Neural crest cell (in vitro differentiated cells): ENCODE results near the gene SLC2A4RG. TPM values are rescaled to one million over a fixed set of nuclear protein-coding genes. Genes with fewer than 3 reads are reported as not detected.

ENCODE experiments used
- DNase-seq: peaks from one replicate; pipeline ENCODE4 v3.0.0; 2021; ENCODE audit warnings: low read depth, mixed read lengths, low spot score
- H3K27ac Mint-ChIP-seq: one replicate; pipeline ENCODE4 v1.8.0; 2021; ENCODE audit warnings: mild to moderate bottlenecking, mixed read lengths; ENCODE audit not compliant: unreplicated experiment
- H3K27me3 Mint-ChIP-seq: 2 replicates; pipeline ENCODE4 v1.8.0; 2021; ENCODE audit warnings: low read depth, mild to moderate bottlenecking, mixed read lengths
- H3K36me3 Mint-ChIP-seq: 2 replicates; pipeline ENCODE4 v1.8.0; 2021; ENCODE audit warnings: low read depth, mild to moderate bottlenecking, mixed read lengths
- H3K4me1 Mint-ChIP-seq: 2 replicates; pipeline ENCODE4 v1.8.0; 2021; ENCODE audit warnings: mixed read lengths
- H3K4me3 Mint-ChIP-seq: one replicate; pipeline ENCODE4 v1.8.0; 2021; ENCODE audit warnings: mild to moderate bottlenecking, mixed read lengths
- H3K9me3 Mint-ChIP-seq: 2 replicates; pipeline ENCODE4 v1.8.0; 2021; ENCODE audit warnings: mixed read lengths
- total RNA-seq: library from RNA; stranded (reverse); gene quantifications from 2 replicates; pipeline ENCODE4 v1.2.1, GENCODE V29; 2021
- TF ChIP-seq, protein P1 (sequence below): fragments of 200-600 bp; sonication (generic); conservative IDR thresholded peaks from 2 replicates; pipeline ENCODE4 v1.5.0; 2021; ENCODE audit warnings: antibody characterized with exemption, mild to moderate bottlenecking

SLC2A4RG gene
- total RNA-seq, 1 donor from 2014 or later, result 79.1 TPM

DNA sequence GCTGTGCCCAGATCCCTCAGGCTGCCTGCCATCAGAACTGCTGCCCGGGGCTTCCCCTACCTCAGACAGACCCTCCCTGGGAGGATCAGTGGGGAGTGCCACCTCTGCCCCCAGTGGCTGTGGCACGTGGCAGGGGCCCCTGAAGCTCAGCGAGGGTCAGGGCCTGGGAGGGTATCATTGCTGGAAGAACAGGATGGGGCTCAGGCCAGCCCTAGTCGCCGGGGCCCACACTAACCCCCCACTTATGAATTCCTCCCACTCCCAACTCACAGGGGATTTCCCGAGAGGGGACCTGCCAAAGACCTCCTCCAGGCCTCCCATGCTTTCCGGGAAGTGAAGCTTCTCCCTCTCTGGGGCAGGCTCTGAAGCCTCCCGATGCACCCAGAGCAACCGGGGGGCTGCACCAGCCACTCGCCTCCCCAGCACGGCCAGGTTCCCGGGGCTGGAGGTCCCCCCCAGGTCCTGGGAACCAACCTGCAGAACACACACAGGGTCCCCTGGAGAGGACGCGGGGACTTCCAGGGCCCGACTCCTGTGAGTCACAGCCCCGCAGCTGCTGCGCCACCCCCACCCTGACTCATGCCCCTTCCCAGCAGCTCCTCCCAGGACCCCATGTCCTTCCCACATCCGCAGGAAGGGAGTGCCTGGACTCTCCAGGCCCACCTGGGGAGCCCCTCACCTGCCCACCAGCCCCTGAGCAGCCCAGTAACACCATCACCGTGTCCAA is 40.7 kb upstream of the SLC2A4RG start:
- no peak for DNase-seq
- TF ChIP-seq, protein P1, sequence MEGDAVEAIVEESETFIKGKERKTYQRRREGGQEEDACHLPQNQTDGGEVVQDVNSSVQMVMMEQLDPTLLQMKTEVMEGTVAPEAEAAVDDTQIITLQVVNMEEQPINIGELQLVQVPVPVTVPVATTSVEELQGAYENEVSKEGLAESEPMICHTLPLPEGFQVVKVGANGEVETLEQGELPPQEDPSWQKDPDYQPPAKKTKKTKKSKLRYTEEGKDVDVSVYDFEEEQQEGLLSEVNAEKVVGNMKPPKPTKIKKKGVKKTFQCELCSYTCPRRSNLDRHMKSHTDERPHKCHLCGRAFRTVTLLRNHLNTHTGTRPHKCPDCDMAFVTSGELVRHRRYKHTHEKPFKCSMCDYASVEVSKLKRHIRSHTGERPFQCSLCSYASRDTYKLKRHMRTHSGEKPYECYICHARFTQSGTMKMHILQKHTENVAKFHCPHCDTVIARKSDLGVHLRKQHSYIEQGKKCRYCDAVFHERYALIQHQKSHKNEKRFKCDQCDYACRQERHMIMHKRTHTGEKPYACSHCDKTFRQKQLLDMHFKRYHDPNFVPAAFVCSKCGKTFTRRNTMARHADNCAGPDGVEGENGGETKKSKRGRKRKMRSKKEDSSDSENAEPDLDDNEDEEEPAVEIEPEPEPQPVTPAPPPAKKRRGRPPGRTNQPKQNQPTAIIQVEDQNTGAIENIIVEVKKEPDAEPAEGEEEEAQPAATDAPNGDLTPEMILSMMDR, result no peak
- peaks cover 7% of the 10 kb centered on the region for H3K27me3 Mint-ChIP-seq

DNA sequence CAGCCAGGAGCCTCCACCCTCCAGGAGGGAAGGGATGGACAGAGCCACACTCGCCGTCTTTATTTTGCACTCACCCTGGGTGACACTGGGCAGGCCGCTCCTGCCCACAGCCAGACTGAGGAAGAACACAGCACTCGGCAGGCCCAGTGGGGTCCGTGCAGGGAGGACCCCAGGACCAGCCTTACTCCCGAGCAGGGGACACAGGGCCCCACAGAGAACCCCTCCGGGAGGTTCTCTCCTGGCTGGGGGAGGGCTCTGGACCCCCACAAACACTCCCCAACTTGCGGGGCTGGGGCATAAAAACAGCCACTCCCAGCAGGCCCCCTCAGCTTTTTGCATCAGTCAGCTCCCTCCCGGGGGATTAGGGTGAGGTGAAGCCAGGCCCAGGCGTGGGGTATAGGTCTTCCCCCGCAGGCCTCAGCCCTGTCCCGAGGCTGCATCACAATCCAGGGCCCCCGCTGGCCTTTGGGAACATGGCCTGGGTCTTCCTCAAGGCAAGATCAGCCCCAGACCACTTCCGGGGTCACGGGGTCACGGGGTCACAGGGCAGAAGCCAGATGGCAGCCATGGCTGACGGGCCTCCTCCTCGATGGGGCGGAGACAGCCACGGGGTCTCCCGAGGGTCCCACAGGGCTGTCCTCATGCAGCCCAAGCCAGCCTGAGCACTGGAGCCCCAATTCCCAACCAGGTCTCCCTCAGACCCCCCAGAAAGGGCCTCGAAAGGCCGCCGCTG is 39.9 kb upstream of the SLC2A4RG start:
- Mint-ChIP-seq H3K4me3 (peak overlapping the region; percentile 70), H3K27me3 (peaks cover 7% of the 10 kb centered on the region), H3K27ac (no peak overlapping the region), H3K4me1 (no peaks in the 10 kb centered on the region), H3K9me3 (no peaks in the 10 kb centered on the region), H3K36me3 (no peaks in the 10 kb centered on the region)
- no peak for DNase-seq
- TF ChIP-seq, protein P1, result no peak

More for the DNA sequence above, 40.7 kb upstream of the SLC2A4RG start:
- Mint-ChIP-seq H3K4me1 (no peaks in the 10 kb centered on the region), H3K36me3 (peaks cover under 1% of the 10 kb centered on the region), H3K9me3 (no peaks in the 10 kb centered on the region), H3K27ac (no peak overlapping the region), H3K4me3 (no peak overlapping the region)

DNA sequence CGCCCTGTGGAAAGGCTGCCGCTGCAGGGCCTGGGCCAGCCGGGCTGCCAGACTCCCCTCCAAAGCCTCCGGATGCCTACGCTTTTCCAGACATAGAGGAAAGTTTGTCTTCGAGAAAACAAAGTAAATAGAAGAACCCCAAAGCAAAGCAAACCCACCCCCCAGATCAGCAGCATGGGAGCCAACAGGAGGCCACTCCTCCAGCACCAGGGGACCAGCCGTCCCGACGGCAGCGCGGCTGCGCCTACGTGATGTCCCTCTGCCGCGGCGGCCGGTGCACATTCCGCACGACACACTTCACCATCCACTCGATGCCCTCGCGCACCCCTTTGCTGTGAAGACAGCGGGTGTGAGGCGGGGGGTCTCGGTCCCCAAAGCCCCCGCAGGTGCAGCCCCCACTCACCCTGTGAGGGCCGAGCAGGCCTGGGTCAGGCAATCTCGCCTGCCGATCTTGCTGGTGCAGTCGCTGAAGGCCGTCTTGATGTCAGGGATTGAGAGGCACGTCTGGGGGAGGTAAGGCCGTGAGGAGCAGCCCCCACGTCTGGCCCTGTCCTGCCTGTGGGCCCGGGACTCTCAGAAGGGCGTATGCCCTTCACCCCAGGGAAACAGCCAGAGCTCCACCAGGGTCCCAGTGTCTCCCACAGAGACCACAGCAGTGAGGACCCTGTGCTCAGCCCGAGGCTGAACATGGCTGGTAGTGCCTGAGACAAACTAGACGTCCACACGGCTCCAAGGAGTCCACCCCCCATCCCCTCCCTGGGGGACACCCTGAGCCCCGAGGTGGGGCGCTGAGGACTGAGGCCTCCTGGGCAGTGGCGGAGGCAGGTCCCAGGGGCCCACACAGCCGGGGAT is 39.2 kb upstream of the SLC2A4RG start:
- peaks cover 7% of the 10 kb centered on the region for H3K27me3 Mint-ChIP-seq
- no peaks in the 10 kb centered on the region for H3K4me1 Mint-ChIP-seq
- H3K4me3 Mint-ChIP-seq, result peak overlapping the region; percentile 70
- TF ChIP-seq, protein P1, result no peak
- H3K36me3 Mint-ChIP-seq, result no peaks in the 10 kb centered on the region
- no peaks in the 10 kb centered on the region for H3K9me3 Mint-ChIP-seq
- H3K27ac Mint-ChIP-seq, result no peak overlapping the region
- DNase-seq, result no peak

DNA sequence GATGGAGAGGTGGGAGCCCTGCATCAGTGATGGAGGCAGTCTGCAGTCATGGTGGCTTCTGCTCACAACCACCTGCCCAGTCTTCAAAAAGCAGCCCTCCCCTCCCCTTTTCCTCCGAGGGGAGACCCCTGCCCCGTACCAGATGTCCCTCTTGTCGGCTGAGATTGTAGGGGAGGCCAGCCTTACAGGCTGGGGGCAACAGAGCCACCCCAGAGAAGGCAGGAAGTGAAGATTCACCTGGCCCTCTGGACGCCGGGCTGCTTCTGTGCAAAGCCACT is 38.6 kb upstream of the SLC2A4RG start:
- H3K27me3 Mint-ChIP-seq, result peaks cover 7% of the 10 kb centered on the region
- H3K4me3 Mint-ChIP-seq, result peak overlapping the region; percentile 67
- H3K36me3 Mint-ChIP-seq, result no peaks in the 10 kb centered on the region
- H3K27ac Mint-ChIP-seq, result no peak overlapping the region
- H3K9me3 Mint-ChIP-seq, result no peaks in the 10 kb centered on the region
- no peaks in the 10 kb centered on the region for H3K4me1 Mint-ChIP-seq
- TF ChIP-seq, protein P1, result no peak
- no peak for DNase-seq

DNA sequence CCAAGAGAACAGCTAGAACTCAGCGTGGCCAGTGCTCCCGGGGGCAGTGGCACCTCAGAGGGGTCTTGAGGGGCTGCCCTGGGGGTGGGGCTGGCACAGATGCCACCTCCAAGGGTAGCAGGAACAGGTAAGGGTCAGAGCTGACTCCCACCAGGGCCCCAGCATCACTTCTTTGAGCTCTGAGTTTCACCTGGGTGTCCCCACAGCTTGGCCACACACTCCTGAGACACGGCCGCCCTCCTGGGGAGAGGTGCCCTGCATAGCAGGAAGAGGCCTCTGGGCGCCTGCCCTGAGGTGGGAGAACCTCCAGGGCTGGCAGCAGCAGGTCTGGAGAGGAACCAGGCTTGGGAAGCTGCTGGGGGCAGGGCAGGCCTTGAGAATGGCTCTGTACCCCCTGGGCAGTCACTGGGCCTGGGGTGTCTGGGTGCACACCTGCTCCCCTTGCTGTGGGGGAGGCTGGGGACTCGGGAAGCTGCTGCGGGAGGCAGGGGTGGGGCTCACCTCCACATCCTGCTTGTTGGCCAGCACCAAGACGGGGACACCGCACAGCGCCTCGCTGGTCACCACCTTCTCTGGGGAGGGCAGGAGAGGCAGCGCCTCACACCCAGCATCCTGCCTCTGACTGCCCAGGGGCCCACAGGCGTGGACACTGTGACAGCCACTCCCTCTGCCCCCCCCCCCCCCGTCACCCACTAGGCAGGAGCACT is 38.1 kb upstream of the SLC2A4RG start:
- H3K9me3 Mint-ChIP-seq, result no peaks in the 10 kb centered on the region
- H3K36me3 Mint-ChIP-seq, result no peaks in the 10 kb centered on the region
- H3K4me3 Mint-ChIP-seq, result peak overlapping the region; percentile 67
- H3K27ac Mint-ChIP-seq, result no peak overlapping the region
- peaks cover 7% of the 10 kb centered on the region for H3K27me3 Mint-ChIP-seq
- no peak for DNase-seq
- TF ChIP-seq, protein P1, result no peak
- H3K4me1 Mint-ChIP-seq, result peaks cover 2% of the 10 kb centered on the region
